ENCODE results near the gene RFC2.

Gene RFC2

DNA sequence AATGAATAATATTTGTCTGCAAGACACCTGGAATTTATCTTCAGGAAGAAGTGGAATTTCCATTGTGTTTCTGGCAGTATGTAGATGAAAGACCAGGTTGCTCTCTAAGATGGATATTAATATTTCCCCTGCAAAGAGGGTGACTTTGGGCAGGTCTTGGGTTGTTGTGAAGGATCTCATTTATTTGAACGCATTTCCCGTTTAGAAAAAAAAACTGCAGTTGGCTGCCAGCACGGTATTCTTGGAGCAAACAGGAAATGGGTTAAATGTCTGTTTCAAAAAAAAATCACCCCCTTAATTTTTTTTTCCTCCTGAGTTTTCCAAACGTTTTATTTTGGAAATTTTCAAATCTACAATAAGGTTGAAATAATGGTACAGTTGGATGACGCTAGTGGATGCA, 68.6 kb downstream of the RFC2 start:
- DNase-seq = no peak

DNA sequence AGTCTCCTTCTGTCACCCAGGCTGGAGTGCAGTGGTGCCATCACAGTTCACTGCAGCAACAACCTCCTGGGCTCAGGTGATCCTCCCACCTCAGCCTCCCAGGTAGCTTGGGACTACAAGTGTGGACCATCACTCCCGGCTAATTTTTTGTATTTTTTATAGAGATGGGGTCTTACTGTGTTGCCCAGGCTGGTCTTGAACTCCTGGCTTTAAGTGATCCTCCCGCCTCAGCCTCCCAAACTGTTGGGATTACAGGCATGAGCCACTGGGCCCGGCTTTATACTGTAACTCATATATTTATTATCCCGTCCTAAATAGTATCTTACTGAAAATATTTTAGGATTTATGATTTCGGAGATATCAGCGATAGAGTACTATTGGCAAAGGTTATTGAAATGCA, 69.2 kb downstream of the RFC2 start:
- DNase-seq = no peak

DNA sequence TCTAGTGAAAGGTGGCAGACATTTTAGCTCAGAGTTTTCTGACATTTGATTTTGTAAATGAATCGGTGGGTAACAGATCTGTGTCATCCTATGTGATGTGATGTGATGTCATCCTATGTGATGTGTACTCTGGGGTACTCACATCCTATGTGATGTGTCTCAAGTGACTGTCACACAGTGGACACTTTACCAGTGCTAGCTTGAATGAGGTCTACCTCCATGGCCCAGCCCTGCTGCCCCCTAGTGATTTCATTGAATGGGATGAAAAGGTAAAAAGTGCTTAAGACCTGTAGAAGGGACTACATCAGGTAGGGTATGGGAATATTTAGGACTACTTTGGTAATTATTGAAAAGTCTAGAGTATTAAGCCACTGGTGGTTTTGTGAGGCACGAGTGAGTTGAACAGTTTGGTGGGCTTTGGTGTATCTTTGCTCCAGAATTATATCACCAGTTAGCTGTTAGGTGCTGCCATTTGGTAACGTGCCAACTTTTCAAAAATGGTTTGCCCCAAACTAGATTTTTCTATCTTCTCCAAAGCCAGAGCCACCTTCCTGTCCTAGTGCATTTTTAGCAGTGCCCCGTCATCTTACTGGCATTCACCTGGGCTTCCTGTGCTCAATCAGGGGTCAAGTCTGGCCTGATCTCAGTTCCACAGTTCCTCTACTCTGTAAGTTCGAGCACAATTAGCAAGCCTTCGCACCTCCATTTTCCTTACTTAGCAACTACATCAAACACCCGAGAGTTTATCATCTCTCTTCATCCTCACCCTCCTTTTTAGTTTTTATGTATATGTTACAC, 70.3 kb downstream of the RFC2 start:
- peak; percentile 30 for DNase-seq

DNA sequence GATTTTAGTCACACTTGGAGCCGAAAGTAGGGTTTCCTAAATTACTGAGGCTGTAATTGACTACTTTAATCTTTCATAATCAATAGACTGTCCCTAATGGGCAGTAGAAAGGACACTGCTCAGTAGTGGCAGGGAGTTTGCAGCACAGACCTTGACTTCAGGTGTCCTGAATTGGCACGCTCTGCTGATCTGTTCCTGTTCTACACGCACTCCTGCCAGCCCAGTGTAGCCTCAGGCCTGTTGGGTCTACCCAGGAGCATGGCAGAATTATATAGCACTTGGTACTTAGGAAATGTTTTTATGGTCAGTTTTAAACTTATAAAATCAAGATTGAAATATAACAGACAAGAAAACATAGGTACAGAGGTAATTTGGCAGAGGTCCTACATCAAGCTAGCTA, 71.1 kb downstream of the RFC2 start:
- no peak for DNase-seq

DNA sequence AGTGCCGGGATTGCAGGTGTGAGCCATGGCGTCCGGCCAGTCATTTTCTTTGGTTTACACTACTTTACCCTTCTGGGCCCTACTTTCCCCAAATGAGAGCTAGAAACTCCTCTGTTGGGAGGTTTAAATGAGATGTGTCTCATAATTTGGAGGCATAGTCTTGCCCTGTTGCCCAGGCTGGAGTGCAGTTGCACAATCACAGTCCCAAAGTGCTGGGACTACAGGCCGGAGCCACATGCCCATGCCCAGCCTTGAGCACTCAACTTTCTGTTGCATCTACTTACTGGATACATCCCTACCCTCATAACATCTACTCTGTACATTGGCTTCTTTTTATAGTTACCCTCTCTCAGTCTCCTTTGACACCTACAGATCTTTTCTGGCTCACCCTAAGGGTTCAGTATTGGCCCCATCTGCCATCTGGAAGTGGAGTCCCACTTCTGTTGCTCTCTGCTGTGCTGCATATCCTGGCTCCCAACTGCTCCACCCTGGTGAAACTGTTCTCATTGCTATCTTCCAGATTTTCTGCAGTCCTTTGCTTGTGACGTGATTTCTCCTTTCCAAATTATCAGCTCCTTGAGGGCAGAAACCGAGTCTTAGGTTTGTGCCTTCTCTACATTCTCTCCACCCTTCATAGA, 71.6 kb downstream of the RFC2 start:
- DNase-seq = no peak

DNA sequence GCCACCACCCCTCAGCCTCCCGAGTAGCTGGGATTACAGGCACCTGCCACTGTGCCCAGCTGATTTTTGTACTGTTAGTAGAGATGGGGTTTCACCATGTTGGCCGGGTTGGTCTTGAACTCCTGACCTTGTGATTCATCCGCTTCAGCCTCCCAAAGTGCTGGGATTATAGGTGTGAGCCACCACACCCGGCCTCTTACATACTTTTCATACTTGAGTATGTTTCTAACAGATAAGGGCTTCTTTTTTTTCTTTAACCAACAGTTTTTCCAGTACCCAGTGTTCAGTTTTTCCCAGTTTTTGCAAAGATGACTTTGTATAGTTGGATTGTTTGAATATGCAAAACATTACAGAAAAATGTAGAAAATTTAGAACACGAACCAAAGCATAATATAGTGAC, 72.4 kb downstream of the RFC2 start:
- DNase-seq = no peak
